ENCODE data around the gene GEMIN2.
"Not testable (repeated sequence)": the region's sequence is repeated elsewhere in the genome, so short reads cannot be mapped to it uniquely, and the experiment has no call there.

Gene GEMIN2

GRCh38 chr14:39176263-39177167, 62.4 kb downstream of the GEMIN2 start:
- no peak for DNase-seq (ENCODE audit: low read depth)

- DNase-seq (ENCODE audit: low read depth), result no peak
These were observed 63.0 kb downstream of the GEMIN2 start for GRCh38 chr14:39177168-39177545.

- DNase-seq (ENCODE audit: low read depth), result no peak
These were observed 64.9 kb downstream of the GEMIN2 start for GRCh38 chr14:39179042-39179441.

GRCh38 chr14:39180553-39180952, 66.4 kb downstream of the GEMIN2 start:
- DNase-seq (ENCODE audit: low read depth), result no peak

- no peak for DNase-seq (ENCODE audit: low read depth)
These were observed 67.0 kb downstream of the GEMIN2 start for GRCh38 chr14:39181026-39181692.

- DNase-seq (ENCODE audit: low read depth), result no peak
These were observed 67.5 kb downstream of the GEMIN2 start for GRCh38 chr14:39181693-39182047.

GRCh38 chr14:39182770-39183684, 68.9 kb downstream of the GEMIN2 start:
- DNase-seq (ENCODE audit: low read depth), result no peak

- not testable (repeated sequence) for DNase-seq (ENCODE audit: low read depth)
These were observed 69.5 kb downstream of the GEMIN2 start for GRCh38 chr14:39183685-39184003.

- no peak for DNase-seq (ENCODE audit: low read depth)
These were observed 70.6 kb downstream of the GEMIN2 start for GRCh38 chr14:39184628-39185255.

- DNase-seq (ENCODE audit: low read depth), result no peak
These were observed 71.3 kb downstream of the GEMIN2 start for GRCh38 chr14:39185256-39186049.
